Mucosa of descending colon (tissue), 3 donors: Measurements from ENCODE around the gene GUCY1B1. TPM values are rescaled to one million over a fixed set of nuclear protein-coding genes. Genes with fewer than 3 reads are reported as not detected.

ENCODE experiments used
- ATAC-seq: fragments of 200-7000 bp; cut with Tn5 transposase; one replicate; pipeline ENCODE4 v1.9.1; 2020; ENCODE audit warnings: mild to moderate bottlenecking, moderate library complexity
- DNase-seq, 3 donors: peaks; one replicate each; pipeline ENCODE4 v3.0.0-alpha.2; 2020
- H3K36me3 ChIP-seq: fragments of 200-600 bp; one replicate; pipeline ENCODE4 v1.8.0; 2021; ENCODE audit warnings: low read depth, mild to moderate bottlenecking
- H3K4me1 ChIP-seq: fragments of 200-600 bp; one replicate; pipeline ENCODE4 v1.8.0; 2021; ENCODE audit warnings: low read depth, mild to moderate bottlenecking
- H3K4me3 ChIP-seq: fragments of 200-600 bp; one replicate; pipeline ENCODE4 v1.8.0; 2021; ENCODE audit warnings: mild to moderate bottlenecking
- H3K9me3 ChIP-seq: fragments of 200-600 bp; one replicate; pipeline ENCODE4 v1.8.0; 2021; ENCODE audit warnings: mild to moderate bottlenecking
- intact Hi-C, 2 donors: fragments of 100-400 bp; cut with DNase I in 1 of 2; cut with micrococcal nuclease in 1 of 2; formaldehyde crosslinking; loops; one replicate each; pipeline versions ENCODE4 v1.11.0 to v1.11.1; 2022; cut with DNase I, micrococcal nuclease
- total RNA-seq, 3 donors: library from RNA; stranded (reverse); fragmentation: NEBNext Ultra II Directional in 2 of 3; extraction: Animal tissue kit (Norgen Biotek cat#: 25700) in 2 of 3; gene quantifications; one replicate each; pipeline versions ENCODE4 v1.2.1 to v1.2.4, GENCODE V29; 2021 to 2023
- TF ChIP-seq, protein P1 (sequence below): fragments of 200-600 bp; IDR thresholded peaks from one replicate; pipeline ENCODE4 v1.8.0; 2022; ENCODE audit warnings: antibody characterized with exemption, mild to moderate bottlenecking
- donor health status: DM: no; HTN: no; CAD: no; lungs with moderate emphysema.
- donor health status: DM: no; HTN: no; CAD: no.
- donor health status: DM: no; HTN: yes; CAD: no.

The GUCY1B1 gene
- total RNA-seq, 3 donors from 2014 or later = 1.9 to 42.1 (median 6.2) TPM

DNA sequence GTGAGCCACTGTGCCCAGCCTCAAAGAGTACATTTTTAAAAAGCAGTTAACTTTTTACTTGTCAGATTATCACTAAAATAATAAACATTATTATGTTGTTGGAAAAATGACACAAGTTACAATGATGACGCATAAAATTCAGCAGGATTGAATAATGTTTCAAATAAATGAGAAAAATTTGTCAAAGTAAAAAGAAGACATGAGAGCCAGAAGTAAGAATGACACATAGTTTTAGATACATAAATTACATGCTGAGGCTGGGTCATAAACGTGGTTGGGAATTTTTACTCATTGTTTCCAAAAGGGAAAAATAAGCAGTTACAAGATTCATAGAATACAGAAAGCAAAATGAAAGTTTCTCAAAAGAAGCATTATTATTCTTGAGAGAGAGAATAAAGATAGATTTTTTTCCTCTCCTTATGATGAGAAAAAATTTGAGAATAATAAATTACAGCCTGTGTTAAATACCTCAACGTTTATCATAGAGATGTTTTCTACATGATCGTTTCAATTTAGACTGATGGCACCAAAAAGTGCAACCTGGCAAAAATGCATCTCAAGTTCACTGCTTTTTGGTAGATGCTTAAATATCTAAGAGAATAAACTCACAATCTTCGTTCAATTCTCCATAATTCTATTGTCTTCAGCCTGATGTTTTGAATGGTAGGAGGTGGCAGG lies 40.4 kb downstream of the GUCY1B1 start:
- TF ChIP-seq, protein P1, sequence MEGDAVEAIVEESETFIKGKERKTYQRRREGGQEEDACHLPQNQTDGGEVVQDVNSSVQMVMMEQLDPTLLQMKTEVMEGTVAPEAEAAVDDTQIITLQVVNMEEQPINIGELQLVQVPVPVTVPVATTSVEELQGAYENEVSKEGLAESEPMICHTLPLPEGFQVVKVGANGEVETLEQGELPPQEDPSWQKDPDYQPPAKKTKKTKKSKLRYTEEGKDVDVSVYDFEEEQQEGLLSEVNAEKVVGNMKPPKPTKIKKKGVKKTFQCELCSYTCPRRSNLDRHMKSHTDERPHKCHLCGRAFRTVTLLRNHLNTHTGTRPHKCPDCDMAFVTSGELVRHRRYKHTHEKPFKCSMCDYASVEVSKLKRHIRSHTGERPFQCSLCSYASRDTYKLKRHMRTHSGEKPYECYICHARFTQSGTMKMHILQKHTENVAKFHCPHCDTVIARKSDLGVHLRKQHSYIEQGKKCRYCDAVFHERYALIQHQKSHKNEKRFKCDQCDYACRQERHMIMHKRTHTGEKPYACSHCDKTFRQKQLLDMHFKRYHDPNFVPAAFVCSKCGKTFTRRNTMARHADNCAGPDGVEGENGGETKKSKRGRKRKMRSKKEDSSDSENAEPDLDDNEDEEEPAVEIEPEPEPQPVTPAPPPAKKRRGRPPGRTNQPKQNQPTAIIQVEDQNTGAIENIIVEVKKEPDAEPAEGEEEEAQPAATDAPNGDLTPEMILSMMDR = no peak
- Histone ChIP-seq H3K4me1 (no peaks in the 10 kb centered on the region), H3K4me3 (no peak overlapping the region), H3K36me3 (no peaks in the 10 kb centered on the region), H3K9me3 (no peaks in the 10 kb centered on the region)
- DNase-seq (no peak), ATAC-seq (no peak)
- intact Hi-C loops = no loop called here

DNA sequence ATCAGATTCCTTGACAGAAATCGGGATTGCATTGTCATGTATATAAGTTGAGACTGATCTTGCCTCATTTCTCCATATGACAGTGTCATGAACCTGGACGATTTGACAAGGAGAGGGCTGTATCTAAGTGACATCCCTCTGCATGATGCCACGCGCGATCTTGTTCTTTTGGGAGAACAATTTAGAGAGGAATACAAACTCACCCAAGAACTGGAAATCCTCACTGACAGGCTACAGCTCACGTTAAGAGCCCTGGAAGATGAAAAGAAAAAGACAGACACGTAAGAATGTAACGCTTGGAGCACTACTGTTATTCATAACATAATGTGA lies 40.9 kb downstream of the GUCY1B1 start:
- DNase-seq (no peak), ATAC-seq (no peak)
- H3K4me1 ChIP-seq = no peaks in the 10 kb centered on the region
- no peak overlapping the region for H3K4me3 ChIP-seq
- intact Hi-C loops = no loop called here
- H3K9me3 ChIP-seq = no peaks in the 10 kb centered on the region
- no peaks in the 10 kb centered on the region for H3K36me3 ChIP-seq
- TF ChIP-seq, protein P1 = no peak

- ATAC-seq (no peak), DNase-seq (no peak)
- intact Hi-C loops = no loop called here
- no peaks in the 10 kb centered on the region for H3K4me1 ChIP-seq
- H3K36me3 ChIP-seq = no peaks in the 10 kb centered on the region
- TF ChIP-seq, protein P1 = no peak
- no peak overlapping the region for H3K4me3 ChIP-seq
- H3K9me3 ChIP-seq = no peaks in the 10 kb centered on the region
Measured at GRCh38 chr4:155800685-155801343, 42.0 kb downstream of the GUCY1B1 start.

- peak; percentile 22 for ATAC-seq
- Histone ChIP-seq H3K4me3 (no peak overlapping the region), H3K36me3 (no peaks in the 10 kb centered on the region), H3K4me1 (no peaks in the 10 kb centered on the region), H3K9me3 (no peaks in the 10 kb centered on the region)
- intact Hi-C loops = no loop called here
- TF ChIP-seq, protein P1 = no peak
- DNase-seq = no peak
Measured at GRCh38 chr4:155802190-155802959, 43.6 kb downstream of the GUCY1B1 start.

DNA sequence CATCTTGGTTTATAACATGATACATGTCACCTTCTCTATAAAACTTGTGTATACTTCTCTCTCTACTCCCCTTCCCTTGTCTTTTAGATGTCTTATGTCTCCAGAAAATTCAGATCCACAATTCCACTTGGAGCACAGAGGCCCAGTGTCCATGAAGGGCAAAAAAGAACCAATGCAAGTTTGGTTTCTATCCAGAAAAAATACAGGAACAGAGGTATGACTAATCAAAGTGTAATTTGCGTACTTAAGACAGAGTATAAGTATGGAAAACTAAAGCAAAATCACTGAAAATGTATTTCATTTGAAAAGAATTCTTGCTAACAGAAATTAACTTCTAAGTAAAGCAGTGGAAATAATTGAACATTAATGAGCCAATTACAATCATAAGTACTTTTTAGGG lies 46.2 kb downstream of the GUCY1B1 start:
- intact Hi-C loops = no loop called here
- no peak for ATAC-seq
- DNase-seq = no peak
- Histone ChIP-seq H3K9me3 (no peaks in the 10 kb centered on the region), H3K36me3 (no peaks in the 10 kb centered on the region), H3K4me3 (no peak overlapping the region), H3K4me1 (no peaks in the 10 kb centered on the region)
- TF ChIP-seq, protein P1 = no peak
